SK-N-SH treated with all-trans-retinoic acid at 6 μM for 48 hours (cell line): Measurements from ENCODE around the gene NUMBL.

ENCODE experiments used
- ATAC-seq: fragments of 200-7000 bp; cut with Tn5 transposase; 3 replicates; pipeline ENCODE4 v1.9.1; 2020; ENCODE audit warnings: mild to moderate bottlenecking, moderate library complexity
- ARNTL ChIP-seq: fragments of 450-650 bp; formaldehyde crosslinking; IDR thresholded peaks from 2 replicates; pipeline ENCODE4 v1.5.0; 2020; ENCODE audit warnings: low read depth, mild to moderate bottlenecking, moderate library complexity, borderline replicate concordance
- BACH2 ChIP-seq: fragments of 250-450 bp; sonication (Bioruptor Pico); IDR thresholded peaks from 2 replicates; pipeline ENCODE4 v1.9.0; 2021; ENCODE audit warnings: mild to moderate bottlenecking, borderline replicate concordance
- CREB5 ChIP-seq: fragments of 250-450 bp; sonication (Bioruptor Pico); IDR thresholded peaks from 2 replicates; pipeline ENCODE4 v1.5.1; 2020; ENCODE audit warnings: low read depth, mild to moderate bottlenecking, moderate library complexity
- CSRNP3 ChIP-seq: fragments of 250-450 bp; sonication (Bioruptor Pico); IDR thresholded peaks from 2 replicates; pipeline ENCODE4 v1.5.1; 2021; ENCODE audit warnings: mild to moderate bottlenecking, moderate library complexity
- ISL1 ChIP-seq: fragments of 250-450 bp; sonication (Bioruptor Pico); IDR thresholded peaks from 2 replicates; pipeline ENCODE4 v2.1.2; 2022; ENCODE audit warnings: mild to moderate bottlenecking, moderate library complexity
- OSR1 ChIP-seq: fragments of 250-450 bp; sonication (Bioruptor Pico); IDR thresholded peaks from 2 replicates; pipeline ENCODE4 v1.8.0; 2022; ENCODE audit warnings: moderate library complexity, mild to moderate bottlenecking, inconsistent platforms
- PATZ1 ChIP-seq: fragments of 250-450 bp; sonication (Bioruptor Pico); IDR thresholded peaks from 2 replicates; pipeline ENCODE4 v1.8.0; 2020; ENCODE audit warnings: mild to moderate bottlenecking, moderate library complexity, borderline replicate concordance
- POU6F1 ChIP-seq: fragments of 250-450 bp; sonication (Bioruptor Pico); IDR thresholded peaks from 2 replicates; pipeline ENCODE4 v1.8.0; 2021; ENCODE audit warnings: low read depth, mild to moderate bottlenecking, moderate library complexity, borderline replicate concordance
- RARB ChIP-seq: fragments of 250-450 bp; sonication (Bioruptor Pico); IDR thresholded peaks from 2 replicates; pipeline ENCODE4 v1.8.0; 2021; ENCODE audit warnings: mild to moderate bottlenecking, moderate library complexity
- SNAI2 ChIP-seq: fragments of 250-450 bp; sonication (Bioruptor Pico); IDR thresholded peaks from 2 replicates; pipeline ENCODE4 v1.5.0; 2020; ENCODE audit warnings: mild to moderate bottlenecking, moderate library complexity
- TCF4 ChIP-seq: fragments of 250-450 bp; sonication (Bioruptor Pico); IDR thresholded peaks from 2 replicates; pipeline ENCODE4 v1.8.0; 2021; ENCODE audit warnings: mild to moderate bottlenecking, moderate library complexity, borderline replicate concordance
- TOX ChIP-seq: fragments of 250-450 bp; sonication (Bioruptor Pico); IDR thresholded peaks from 2 replicates; pipeline ENCODE4 v1.8.0; 2021; ENCODE audit warnings: mild to moderate bottlenecking, moderate library complexity, borderline replicate concordance
- ZC3H10 ChIP-seq: fragments of 250-450 bp; sonication (Bioruptor Pico); IDR thresholded peaks from 2 replicates; pipeline ENCODE4 v1.5.1; 2021; ENCODE audit warnings: mild to moderate bottlenecking, moderate library complexity
- ZFP3 ChIP-seq: fragments of 250-450 bp; sonication (Bioruptor Pico); IDR thresholded peaks from 2 replicates; pipeline ENCODE4 v1.5.0; 2020; ENCODE audit warnings: mild to moderate bottlenecking, moderate library complexity
- ZFP30 ChIP-seq: fragments of 450-650 bp; formaldehyde crosslinking; IDR thresholded peaks from 2 replicates; pipeline ENCODE4 v1.5.0; 2022; ENCODE audit warnings: mild to moderate bottlenecking, moderate library complexity
- ZNF70 ChIP-seq: fragments of 450-650 bp; formaldehyde crosslinking; IDR thresholded peaks from 2 replicates; pipeline ENCODE4 v1.5.0; 2020; ENCODE audit warnings: mild to moderate bottlenecking, moderate library complexity
- ZNF8 ChIP-seq: fragments of 450-650 bp; formaldehyde crosslinking; IDR thresholded peaks from 2 replicates; pipeline ENCODE4 v1.5.0; 2020; ENCODE audit warnings: mild to moderate bottlenecking, moderate library complexity

NUMBL gene

GRCh38 chr19:40716482-40717324 lies 26.3 kb upstream of the NUMBL start, which contains the start of the genes COQ8B and ITPKC (continued):
- TF ChIP-seq CREB5 (CRISPR knock-in tag): no peak

- peak; percentile 1 for ATAC-seq
- TF ChIP-seq PATZ1 (peak; percentile 12; the same call in 1 of the 2 replicates), CREB5 (CRISPR knock-in tag) (0 out of 2 replicates have a peak, but pooled peaks have one; percentile 16), ZNF8 (peak; percentile 6; the same call in 1 of the 2 replicates), POU6F1 (CRISPR knock-in tag) (no peak), ZFP3 (no peak)
Measured at GRCh38 chr19:40716031-40716481, 25.6 kb upstream of the NUMBL start.

- no peak for TF ChIP-seq RARB (CRISPR knock-in tag)
- no peak for TF ChIP-seq CSRNP3 (CRISPR knock-in tag)
- TF ChIP-seq ZFP30 (CRISPR knock-in tag): no peak
- ATAC-seq: peak; percentile 81
Measured at GRCh38 chr19:40714441-40715299, 24.2 kb upstream of the NUMBL start.

- TF ChIP-seq POU6F1 (CRISPR knock-in tag) (no peak), SNAI2 (CRISPR knock-in tag) (no peak), RARB (CRISPR knock-in tag) (no peak), ISL1 (no peak), ZFP3 (no peak), ZC3H10 (no peak), ZFP30 (CRISPR knock-in tag) (no peak), TCF4 (no peak), ARNTL (CRISPR knock-in tag) (no peak), TOX (CRISPR knock-in tag) (no peak), ZNF70 (no peak), BACH2 (no peak), OSR1 (no peak)
- ATAC-seq: no peak
Measured at GRCh38 chr19:40713939-40714338, 23.5 kb upstream of the NUMBL start.
